GM18867 (cell line): ENCODE data around the gene CNR2.
"Not testable (repeated sequence)": the region's sequence is repeated elsewhere in the genome, so short reads cannot be mapped to it uniquely, and the experiment has no call there.

ENCODE experiments used
- ATAC-seq: cut with Tn5 transposase; IDR thresholded peaks from one replicate; pipeline ENCODE4 v1.9.1; 2021; ENCODE audit warnings: mild to moderate bottlenecking, moderate library complexity; ENCODE audit not compliant: unreplicated experiment

The CNR2 gene

DNA sequence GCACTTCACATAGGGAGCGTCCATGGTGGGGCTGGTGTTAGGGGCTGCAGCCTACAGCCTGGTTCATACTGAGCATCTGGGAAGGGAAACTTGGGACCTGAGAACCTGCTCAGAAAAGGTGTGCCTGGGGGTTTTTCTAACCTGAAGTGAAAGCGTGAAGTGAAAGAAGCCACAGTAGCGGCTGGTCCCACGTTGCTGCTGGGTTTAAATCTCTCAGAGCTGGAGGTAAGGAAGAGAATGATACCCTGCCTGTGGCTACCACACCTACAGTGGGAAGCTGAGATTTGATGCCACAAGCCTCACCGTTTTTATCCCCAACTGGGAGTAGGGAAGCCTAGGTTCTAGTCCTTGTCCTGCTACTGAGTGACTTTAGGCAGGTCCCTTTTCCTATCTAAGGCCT lies 24.1 kb downstream of the CNR2 start:
- ATAC-seq, result peak; percentile 56

DNA sequence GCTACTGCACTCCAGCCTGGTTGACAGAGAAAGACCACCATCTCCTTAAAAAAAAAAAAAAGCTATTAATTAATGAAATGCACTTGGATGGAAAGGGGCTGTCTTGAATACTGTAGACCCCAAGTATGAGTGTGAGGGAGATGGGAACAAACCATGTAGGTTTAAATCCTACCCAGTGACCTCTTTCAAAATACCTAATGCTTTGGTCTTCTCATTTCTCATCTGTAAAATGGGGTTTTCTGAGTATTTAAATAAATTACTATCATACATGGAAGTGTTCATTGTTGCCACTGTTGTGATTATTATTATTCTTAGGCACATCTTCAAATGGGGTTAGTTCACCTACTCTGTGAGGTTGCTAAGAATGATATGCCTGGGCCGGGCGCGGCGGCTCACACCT lies 27.9 kb downstream of the CNR2 start:
- ATAC-seq, result no peak

DNA sequence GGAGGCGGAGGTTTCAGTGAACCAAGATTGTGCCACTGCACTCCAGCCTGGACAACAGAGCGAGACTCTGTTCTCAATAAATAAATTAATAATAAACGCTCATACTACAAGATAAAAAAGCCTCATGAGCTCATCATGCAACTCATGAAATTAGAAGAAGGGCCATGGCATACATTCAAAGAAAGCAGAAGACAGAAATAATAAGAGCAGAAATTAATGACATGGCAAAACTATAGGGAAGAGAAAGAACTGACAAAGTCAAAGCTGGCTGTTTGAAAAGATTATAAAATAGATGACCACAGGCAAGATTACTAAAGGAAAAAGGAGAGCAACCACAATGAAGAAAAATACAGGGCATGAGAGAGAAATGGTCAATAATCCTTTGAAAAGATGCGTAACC lies 30.4 kb downstream of the CNR2 start:
- no peak for ATAC-seq

DNA sequence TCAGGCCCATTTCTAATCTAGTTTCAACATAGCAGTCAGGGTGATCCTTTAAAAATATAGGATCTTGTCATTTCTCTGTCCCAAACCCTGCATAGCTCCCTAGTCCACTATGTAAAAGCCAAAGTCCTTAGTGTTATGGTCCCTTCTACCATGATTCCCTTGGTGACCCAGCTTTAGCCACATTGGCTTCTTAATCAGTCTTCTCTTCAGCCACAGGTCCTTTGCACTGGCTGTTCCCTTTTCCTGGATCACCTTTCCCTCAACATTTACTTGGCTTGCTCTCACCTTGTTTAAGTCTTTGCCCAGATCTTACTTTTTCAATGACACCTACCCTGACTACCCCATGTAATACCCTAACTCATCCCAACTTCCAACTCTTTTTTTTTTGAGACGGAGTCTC lies 33.4 kb downstream of the CNR2 start:
- ATAC-seq, result no peak

DNA sequence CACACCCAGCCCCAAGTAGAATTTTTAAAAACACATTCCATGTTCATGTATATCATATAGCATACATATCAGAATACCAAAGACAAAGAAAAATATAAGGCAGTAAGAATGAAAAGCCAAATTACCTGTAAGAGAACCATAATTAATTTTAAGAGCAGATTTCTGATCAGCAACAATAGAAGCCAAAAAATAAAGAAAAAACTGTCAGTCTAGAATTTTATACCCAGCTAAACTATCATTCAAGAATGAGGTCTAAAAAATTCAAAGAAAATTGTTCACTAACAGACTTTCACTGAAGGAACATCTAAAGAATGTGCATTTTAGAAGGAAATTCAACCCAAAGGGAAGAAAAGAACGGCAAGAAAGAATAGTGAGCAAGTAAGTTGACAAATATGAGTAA lies 34.5 kb downstream of the CNR2 start:
- no peak for ATAC-seq

DNA sequence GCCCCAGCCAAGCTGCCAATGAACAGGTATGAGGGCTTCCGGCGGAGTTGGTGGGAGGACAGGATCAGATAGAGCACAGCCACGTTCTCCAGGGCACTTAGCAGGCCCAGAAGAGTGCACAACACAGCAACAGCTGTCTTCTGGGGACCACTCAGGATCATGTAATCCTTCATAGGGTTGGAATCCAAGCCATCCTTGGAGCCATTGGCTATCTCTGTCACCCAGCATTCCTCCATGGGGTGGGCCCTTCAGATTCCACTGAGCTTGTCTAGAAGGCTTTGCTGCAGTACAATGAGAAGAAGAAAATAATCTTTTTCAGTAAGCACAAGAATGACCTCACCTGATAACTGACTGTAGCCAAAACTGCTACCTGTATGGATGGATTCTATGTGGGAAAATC lies 37.8 kb downstream of the CNR2 start:
- ATAC-seq, result no peak

DNA sequence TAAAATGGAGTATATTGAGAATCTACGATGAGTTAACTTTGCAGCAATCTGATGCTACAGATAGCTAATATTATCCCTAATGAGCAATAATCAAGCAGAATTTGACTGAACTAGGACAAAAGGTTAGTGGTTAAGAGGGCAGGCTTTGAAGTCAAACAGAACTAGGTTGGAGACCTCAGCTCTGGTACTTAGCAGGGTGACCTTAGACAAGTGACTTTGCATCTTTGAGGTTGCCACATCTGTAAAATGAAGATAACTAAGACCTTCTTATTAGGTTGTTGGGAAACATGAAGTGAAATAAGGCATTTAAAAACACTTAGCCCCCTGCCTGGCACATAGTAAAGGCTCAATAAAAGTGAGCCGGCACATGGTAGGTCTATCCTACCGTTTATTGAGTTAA lies 40.7 kb downstream of the CNR2 start:
- no peak for ATAC-seq

DNA sequence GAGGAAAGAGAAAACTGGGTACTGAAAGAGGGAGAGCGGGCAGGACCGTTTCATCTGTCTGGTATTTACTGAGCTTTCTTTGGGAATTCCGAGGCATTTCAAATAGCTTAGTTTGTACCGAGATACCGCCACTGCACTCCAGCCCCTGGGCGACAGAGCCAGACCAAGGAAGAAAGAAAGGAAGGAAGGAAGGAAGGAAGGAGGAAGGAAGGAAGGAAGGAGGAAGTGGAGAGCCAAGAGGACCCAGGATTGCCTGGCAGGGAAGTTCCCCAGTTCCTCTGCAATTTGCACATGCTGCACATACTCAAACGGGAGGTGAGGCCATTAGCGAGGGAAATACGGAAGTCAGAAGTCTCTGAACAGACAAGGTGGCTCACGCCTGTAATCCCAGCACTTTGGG lies 44.1 kb downstream of the CNR2 start:
- ATAC-seq, result no peak

DNA sequence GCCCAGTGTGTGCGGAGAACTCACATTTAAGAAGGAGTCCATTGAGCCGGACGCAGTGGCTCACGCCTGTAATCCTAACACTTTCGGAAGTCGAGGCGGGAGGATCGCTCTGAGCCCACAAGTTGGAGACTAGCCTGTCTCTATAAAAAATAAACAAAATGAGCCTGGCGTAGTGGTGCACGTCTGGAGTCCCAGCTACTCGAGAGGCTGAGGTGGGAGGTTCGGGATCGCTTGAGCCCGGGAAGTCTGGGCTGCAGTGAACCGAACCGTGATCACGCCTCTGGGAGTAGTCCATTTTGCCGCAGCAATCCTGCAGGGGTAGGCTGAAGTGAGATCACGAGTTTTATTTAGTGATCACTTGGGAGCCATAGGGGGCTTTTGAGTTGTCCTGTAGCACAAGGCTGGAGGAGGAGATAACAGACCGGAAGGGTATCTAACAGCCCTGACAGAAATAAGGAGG lies 44.6 kb downstream of the CNR2 start:
- no peak for ATAC-seq

DNA sequence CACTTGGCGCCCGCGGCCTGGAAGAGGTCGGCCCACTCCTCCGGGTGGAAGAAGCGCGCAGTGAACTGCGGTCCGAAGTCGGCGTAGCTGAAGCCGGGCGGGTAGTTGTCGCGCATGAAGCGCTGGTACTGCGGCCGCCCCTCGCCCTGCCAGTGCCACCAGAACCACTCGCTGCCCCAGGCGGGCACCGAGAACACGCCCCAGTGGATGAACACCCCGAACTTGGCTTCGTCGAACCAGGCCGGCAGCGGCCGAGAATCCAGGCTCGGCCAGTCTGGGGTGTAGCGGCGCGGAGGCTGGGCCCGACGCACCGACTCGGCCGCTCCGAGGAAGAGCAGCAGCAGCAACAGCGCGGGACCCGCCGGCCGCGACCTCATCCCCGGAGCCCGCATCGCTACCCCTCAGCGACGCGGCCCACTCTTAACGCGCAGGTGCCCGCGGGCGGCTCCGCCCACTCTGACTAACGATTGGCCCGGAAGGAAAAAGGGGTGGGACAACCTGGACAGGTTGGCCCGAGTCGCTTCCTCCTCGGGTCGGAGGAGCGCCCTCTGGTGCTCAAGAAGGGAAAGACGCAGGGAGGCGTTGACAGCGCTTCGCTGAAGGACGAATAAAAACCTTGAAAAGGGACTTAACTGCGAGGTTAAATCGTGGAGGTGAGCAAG lies 45.1 kb downstream of the CNR2 start, which contains the start of gene FUCA1:
Gene FUCA1 (minus strand): TSS at position 396 of the 662 bp plus-strand sequence. CDS start 4 bp downstream, at position 392.
- peak; percentile 87 for ATAC-seq

DNA sequence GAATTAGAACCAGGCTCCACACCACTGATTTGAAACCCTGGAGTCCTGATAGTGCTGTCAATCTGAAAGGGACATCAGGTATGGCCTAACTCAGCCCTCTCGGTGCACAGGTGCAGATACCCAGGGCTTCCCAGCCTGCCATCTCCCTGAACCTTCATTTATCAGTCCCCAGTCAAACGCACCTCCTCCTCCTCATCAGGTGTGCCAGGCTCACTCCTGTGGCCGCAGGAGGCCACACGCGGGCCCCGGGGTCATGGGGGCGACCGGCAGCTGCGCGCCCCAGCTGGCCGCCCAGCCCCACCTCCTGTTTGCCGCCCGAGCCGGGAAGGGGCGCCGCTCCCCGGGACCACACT lies 45.6 kb downstream of the CNR2 start:
- ATAC-seq, result no peak

DNA sequence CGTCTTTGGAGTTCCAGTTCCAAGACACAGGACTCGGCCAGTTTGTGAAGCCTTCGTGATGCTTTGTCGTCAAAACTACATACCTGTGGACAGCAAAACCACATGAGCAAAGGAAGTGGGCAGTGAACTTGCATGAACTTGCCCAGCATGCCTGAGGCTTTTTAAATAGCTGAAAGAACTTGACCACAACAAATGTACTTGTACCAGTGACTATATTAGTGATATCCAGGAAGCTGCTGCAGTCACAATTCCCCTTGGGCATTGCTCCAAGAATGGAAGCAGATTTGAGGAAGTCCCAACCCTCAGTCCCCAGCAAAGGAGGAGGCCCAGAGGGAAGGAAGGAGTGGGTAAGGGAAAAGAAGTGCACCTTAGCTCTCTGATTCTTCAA lies 47.6 kb downstream of the CNR2 start:
- ATAC-seq, result no peak

DNA sequence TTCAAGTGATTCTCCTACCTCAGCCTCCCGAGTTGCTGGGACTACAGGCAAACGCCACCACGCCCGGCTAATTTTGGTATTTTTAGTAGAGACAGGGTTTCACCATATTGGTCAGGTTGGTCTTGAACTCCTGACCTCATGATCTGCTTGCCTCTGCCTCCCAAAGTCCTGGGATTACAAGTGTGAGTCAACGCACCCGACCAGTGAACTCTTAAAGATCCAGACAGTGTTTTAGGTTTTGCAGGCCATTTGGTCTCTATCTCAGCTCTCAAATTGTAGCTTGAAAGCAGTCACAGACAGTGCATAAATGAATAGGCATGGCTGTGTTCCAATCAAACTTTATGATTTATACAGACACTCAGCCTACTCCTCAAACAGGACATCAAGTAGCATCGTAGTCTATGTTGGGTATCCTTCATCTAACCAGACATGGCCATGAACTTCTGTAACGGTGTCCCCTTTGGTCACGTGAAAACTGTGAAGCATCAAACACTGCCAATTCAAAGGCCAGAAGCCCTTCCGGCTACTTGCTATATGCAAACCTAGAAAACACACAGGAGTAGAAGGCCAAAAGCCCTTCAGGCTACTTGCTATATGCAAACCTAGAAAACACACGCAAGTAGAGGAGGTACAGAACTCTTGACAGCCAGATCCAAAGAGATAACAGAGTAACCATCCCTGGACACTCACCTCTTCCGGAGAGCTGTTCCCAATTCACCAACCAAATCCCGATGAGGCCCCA lies 48.2 kb downstream of the CNR2 start:
- ATAC-seq, result no peak

DNA sequence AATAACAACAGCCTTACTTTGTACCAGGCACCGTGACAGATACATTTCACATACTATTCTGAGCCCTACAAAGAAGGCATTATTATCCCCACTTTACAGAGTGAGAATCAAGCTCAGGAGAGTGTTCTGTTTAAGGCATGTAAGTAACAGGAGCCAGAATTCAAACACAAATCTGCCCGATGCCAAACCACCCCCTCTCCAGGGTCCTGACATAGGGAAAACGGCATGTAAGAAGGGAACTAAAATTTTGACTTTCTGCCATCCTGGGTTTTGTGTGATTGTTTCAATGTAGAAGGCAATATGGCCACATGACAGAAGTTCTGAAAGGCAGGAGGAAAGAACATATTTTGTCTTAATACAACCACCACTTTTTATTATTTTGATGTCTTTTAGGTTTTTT lies 50.5 kb downstream of the CNR2 start:
- ATAC-seq, result no peak

DNA sequence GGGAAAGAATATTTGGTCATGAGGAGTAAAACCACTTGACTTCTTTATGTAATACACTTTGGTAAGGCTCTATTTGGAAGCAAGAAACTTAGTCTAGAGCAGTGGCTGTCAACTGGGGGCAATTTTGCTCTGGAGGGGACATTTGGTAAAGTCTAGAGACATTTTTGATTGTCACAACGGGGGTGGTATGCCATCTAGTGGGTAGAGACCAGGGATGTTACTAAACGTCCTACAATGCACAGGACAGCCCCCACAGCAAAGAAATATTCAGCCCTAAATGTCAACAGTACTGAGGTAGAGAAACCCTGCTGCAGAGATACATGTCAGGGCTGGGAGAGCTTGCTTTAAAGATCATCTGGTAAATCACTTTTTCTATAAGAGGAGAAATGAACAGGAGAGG lies 58.6 kb downstream of the CNR2 start:
- ATAC-seq, result no peak

DNA sequence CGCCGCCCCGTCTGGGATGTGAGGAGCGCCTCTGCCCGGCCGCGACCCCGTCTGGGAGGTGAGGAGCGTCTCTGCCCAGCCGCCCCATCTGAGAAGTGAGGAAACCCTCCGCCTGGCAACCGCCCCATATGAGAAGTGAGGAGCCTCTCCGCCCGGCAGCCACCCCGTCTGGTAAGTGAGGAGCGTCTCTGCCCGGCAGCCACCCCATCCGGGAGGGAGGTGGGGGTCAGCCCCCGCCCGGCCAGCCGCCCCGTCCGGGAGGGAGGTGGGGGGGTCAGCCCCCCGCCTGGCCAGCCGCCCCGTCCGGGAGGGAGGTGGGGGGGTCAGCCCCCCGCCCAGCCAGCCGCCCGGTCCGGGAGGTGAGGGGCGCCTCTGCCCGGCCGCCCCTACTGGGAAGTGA lies 60.0 kb downstream of the CNR2 start:
- not testable (repeated sequence) for ATAC-seq

DNA sequence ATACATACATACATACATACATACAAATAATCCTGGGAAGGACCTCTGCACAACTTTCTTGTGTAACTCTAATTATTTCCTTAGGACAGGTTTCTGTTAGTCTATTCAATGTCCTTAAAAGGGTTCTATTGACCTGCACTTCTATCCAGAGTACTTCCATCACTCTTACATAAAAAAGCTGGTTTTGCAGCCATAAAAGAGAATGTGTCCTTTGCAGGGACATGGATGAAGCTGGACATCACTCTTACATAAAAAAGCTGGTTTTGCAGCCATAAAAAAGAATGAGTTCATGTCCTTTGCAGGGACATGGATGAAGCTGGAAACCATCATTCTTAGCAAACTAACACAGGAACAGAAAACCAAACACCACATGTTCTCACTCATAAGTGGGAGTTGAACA lies 61.8 kb downstream of the CNR2 start:
- not testable (repeated sequence) for ATAC-seq

DNA sequence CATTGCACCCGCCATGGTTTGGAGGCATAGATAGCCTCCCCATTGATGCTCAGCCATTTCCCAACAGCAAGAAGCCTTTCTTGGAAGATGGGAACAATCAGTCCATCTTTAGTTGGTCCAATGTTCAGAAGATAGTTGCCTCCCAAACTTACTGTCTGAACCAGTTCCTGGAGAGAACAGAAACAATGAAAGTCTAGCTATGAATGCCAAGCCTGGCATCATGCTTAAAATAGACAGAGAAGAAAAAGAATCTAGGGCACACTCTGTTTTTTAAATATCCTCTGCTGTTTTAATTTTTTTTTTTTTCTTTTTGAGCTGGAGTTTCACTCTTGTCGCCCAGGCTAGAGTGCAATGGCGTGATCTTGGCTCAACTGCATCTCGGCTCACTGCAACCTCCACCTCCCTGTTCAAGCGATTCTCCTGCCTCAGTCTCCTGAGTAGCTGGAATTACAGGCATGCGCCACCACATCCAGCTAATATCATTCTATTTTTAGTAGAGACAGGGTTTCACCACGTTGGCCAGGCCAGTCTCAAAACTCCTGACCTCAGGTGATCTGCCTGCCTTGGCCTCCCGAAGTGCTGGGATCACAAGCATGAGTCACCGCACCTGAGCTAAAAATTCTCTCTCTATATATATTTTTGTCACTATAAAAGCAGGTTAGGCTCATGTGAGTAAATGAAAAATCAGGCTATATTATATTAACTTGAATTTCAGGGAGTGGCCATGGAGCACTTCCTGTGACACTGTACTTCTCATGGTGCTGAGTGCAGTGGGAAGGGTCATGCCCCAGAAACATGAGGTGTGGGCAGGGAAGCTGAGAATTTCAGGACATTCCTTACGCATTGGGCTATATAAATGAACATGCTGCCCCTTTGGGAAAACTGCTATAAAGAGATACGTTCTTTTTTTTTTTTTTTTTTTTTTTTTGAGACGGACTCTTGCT lies 64.2 kb downstream of the CNR2 start:
- ATAC-seq, result no peak

DNA sequence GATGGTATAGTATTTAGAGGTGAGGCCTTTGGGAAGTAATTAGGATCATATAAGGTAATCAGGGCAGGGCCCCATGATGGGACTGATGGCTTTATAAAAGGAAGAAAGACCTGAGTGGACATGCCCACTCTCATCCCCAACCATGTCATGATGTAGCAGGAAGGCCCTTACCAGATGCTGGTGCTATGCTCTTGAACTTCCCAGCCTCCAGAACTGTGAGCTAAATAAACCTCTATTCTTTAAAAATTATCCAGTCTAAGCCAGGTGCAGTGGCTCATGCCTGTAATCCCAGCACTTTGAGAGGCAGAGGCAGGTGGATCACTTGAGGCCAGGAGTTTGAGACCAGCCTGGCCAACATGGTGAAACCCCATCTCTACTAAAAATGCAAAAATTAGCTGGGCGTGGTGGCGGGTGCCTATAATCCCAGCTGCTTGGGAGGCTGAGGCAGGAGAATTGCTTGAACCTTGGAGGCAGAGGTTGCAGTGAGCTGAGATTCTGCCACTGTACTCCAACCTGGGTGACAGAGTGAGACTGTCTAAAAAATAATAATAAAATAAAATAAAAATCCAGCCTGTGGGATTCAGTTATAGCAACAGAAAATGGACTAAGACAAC lies 65.6 kb downstream of the CNR2 start:
- ATAC-seq, result not testable (repeated sequence)

DNA sequence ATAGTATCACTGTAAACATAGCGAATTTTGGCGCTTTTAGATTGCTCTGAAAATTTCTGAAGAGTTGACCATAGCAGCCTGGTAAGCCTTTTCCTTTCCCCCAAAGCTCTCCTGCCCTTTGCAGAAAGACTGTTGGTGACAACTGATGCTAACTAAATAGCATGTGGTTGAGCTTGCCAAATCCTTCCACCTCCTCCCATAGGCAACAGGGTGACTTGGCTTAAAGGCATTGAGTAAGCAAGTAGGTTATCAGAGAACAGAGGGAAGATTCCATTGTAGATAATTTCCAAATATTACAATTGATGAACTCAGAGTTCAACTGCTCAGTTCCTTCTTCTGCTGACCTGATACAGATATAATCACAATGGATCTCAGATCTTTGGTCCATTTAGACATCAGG lies 68.0 kb downstream of the CNR2 start:
- ATAC-seq, result no peak

DNA sequence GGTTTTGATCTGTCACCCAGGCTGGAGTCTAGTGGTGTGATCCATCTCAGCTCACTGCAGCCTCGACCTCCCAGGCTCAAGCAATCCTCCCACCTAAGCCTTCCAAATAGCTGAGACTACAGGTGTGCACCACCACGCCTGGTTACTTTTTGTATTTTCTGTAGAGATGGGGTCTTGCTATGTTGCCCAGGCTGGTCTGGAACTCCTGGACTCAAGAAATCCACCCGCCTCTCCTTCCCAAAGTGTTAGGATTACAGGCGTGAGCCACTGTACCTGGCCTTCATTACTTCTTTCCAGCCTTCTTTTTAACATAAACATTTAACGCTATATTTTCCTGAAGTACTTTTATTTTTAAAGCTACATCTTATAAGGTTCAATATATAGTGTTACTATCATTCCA lies 69.5 kb downstream of the CNR2 start:
- no peak for ATAC-seq
